GM21529 (cell line): ENCODE data around the gene MANBA.
"Not testable (repeated sequence)": the region's sequence is repeated elsewhere in the genome, so short reads cannot be mapped to it uniquely, and the experiment has no call there.

Experiments used
- ATAC-seq: cut with Tn5 transposase; IDR thresholded peaks from one replicate; pipeline ENCODE4 v1.9.1; 2021; ENCODE audit not compliant: unreplicated experiment

MANBA gene

DNA sequence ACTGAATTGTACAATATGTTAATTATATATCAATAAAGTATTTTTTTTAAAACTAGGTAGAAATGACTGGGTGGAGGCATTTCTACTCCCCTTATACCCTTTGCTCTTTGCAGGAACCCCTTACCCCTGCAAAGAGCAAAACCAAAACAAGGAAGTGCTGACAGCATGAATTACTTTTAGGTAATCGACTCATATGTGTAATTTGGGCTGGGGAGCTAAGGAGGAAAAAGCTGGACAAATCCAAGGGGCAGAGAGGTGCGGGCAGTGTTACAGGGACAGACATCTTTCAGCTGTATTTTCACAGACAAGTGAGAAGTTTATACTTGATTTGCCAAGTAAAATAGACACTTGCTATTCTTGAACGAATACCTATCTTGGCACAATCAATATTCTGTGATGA is 35.5 kb downstream of the MANBA start:
- no peak for ATAC-seq

- no peak for ATAC-seq
Observed at GRCh38 chr4:102723511-102723910, 37.3 kb downstream of the MANBA start.

DNA sequence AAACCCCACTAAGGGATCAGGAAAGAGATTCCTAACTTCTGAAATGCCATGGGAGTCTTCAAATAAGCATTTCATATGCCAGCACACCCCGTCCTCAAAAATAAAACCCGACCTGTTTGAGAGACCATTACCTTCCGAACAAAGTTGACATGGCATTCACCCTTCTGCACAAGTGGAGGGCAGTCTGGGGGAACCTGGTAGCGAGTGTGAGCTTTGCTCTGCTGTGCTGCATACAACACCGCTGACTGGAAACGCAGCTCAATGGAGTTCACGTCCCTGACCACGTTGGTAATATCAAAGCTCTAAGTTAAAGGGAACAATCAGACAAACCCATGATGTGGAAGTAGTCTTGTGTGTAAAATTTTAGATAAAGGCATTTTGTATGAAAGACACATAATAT is 38.0 kb downstream of the MANBA start:
- no peak for ATAC-seq

DNA sequence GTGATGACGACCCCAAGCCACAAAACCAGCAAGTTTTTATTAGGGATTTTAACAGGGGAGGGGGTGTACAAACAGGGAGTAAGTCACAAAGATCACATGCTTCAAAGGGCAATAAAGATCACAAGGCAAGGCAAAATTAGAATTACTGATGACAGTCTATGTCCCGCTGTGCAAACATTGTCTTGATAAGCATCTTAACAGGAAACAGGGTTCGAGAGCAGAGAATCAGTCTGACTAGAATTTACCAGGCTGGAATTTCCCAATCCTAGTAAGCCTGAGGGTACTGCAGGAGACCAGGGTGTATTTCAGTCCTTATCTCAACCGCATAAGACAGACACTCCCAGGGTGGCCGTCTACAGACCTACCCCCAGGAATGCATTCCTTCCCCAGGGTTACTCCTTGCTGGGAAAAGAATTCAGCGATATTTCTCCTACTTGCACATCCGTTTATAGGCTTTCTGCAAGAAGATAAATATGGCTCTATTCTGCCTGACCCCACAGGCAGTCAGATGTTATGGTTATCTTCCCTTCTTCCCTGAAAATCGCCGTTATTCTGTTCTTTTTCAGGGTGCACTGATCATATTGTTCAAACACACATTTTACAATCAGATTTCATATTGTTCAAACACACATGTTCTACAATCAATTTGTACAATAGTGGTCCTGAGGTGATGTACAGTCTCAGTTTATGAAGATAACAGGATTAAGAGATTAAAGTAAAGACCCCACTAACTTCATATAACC is 41.8 kb downstream of the MANBA start:
- ATAC-seq, result not testable (repeated sequence)

GRCh38 chr4:102717448-102718092 is 43.2 kb downstream of the MANBA start:
- peak; percentile 69 for ATAC-seq

DNA sequence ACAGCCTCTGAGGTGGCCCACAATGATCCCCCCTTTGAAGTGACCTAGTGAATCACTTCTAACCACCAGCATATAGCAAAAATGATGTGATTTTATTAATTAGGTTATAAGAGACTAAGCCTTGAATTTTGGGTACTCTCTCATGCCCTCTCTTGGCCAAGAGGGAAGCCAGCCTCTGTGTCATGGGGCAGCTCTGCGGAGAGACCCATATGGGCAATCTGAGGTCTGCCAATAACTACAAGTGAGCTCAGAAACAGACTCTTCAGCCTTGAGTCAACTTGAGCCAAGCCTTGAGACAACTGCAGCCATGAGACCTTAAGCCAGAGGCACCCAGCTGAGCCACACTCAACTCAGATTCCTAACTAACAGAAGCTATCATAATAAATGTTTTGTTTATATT is 45.7 kb downstream of the MANBA start:
- ATAC-seq, result no peak

- ATAC-seq, result not testable (repeated sequence)
Observed at GRCh38 chr4:102713774-102714173, 47.0 kb downstream of the MANBA start.

GRCh38 chr4:102713096-102713495 is 47.7 kb downstream of the MANBA start:
- no peak for ATAC-seq

DNA sequence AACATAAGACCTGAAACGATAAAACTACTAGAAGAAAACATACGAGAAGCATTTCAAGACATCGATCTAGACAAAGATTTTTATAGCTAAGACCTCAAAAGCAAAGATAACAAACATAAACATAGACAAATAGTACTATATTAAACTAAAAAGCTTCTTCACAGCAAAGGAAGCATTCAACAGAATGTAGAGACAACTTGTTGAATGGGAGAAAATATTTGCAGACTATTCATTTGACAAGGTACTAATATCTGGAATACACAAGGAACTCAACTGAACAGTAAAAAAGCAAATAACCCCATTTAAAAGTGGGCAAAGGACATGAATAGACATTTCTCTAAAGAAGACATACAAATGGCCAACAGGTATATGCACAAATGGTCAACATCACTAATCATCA is 49.8 kb downstream of the MANBA start:
- no peak for ATAC-seq

DNA sequence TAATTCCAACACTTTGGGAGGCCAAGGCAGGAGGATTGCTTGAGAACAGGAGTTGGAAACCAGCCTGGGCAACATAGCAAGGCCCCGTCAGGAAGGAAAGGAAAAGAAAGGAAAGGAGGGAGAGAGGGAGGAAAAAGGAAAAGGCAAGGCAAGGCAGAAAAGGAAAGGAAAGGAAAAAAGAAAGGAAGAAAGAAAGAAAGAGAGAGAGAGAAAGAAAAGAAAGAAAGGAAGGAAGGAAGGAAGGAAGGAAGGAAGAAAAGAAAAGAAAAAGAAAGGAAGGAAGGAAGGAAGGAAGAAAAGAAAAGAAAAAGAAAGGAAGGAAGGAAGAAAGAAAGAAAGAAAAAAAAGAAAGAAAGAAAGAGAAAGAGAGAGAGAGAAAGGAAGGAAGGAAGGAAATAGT is 51.7 kb downstream of the MANBA start:
- not testable (repeated sequence) for ATAC-seq

DNA sequence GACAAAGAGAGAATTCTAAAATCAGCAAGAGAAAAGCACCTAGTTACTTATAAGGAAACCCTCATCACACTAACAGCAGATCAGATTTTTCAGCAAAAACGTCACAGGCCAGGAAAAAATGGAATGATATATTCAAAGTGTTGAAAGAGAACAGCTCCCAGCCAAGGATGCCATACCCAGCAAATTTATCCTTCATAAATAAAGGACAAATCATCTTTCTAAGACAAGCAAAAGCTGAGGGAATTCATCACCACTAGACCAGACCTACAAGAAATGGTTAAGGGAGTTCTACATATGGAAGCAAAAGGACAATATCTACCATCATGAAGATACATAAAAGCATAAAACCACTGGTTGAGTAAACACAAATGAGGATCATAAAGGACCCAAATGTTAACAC is 53.6 kb downstream of the MANBA start:
- no peak for ATAC-seq

GRCh38 chr4:102705391-102705935 is 55.3 kb downstream of the MANBA start:
- no peak for ATAC-seq

DNA sequence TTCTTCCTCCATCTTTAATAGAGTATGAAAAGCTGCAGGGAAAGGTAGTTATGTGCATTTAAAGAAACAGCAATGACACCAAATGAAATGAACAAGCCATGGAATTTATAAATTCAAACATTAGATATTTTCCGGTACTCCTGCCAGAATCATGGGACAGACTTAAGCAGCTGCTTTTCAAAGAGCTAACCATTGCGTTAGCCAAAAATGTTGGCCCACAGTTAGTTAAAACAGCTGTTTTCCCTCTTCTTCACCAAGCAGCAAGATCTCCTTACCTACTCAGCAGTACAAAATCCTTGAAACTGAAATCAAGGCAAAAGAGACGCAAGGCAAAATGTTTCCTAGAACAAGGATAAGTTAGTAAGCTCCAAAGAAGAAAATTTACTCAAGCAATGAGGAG is 64.0 kb downstream of the MANBA start:
- no peak for ATAC-seq

- no peak for ATAC-seq
Observed at GRCh38 chr4:102694791-102695190, 66.0 kb downstream of the MANBA start.

GRCh38 chr4:102693861-102694260 is 66.9 kb downstream of the MANBA start:
- ATAC-seq, result no peak

- no peak for ATAC-seq
Observed at GRCh38 chr4:102693262-102693850, 67.4 kb downstream of the MANBA start.

DNA sequence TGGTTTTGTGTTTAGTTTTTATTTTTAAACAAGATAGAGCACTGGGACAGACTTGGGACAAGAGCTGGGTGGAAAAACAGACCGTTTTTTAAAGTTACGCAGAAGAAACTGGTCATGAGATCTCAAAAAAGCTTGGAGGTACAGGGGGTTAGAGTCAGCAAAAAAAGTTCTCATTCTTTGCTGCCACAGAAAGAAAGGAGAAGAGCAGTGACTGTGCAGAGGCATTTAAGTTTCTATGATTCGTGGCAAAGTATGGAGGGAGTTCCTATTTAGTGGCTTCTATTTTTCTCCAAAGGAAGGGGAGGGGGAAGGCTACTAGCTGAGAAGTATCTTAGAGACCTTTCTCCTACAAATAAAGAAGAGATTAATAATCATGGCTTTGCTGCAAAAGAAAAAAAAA is 68.3 kb downstream of the MANBA start:
- ATAC-seq, result no peak

DNA sequence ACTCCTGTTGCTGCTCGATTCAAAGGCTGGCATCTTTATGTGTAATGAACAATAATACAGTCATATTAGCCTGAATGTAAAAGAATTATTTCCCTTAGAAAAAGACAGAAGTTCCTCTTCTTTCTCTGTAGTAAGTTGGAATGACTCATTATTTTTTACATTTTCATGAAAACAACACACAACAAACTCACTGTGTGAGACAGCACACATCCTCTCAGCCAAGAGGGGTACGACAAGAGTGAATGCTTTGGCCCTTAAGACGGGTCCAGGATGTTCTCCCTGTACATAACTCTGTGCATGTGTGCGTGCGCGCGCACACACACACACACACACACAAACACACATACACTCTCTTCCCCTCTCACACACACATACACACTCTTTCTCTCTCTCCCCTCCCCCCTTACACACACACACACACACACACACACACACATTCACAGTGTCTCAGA is 72.8 kb downstream of the MANBA start:
- peak; percentile 36 for ATAC-seq

GRCh38 chr4:102687373-102687981 is 73.3 kb downstream of the MANBA start:
- ATAC-seq, result peak; percentile 94

- ATAC-seq, result no peak
Observed at GRCh38 chr4:102685768-102686167, 75.0 kb downstream of the MANBA start.

DNA sequence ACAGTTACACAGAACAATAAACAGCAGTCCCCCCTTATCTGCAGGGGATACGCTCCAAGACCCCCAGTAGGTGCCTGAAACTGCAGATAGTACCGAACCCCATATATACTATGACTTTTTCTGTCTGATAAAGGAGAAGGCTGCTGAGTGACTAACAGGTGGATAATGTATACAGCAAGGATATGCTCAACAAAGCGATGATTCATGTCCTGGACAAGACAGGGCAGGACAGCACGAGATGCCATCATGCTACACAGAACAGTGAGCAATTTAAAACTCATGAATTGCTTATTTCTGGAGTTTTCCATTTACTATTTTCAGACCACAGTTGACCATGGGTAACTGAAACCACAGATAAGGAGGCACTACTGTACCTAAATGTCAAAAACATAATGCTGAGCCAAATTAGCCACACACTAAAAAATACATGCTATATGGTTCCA is 76.1 kb downstream of the MANBA start:
- no peak for ATAC-seq
